ENCODE data around the gene NXNL2.

Gene NXNL2

GRCh38 chr9:88534456-88535225 lies at the start of gene NXNL2:
TSS of gene NXNL2 (plus strand) at chr9:88535178. CDS start at chr9:88535435, 257 bp downstream.
- H3K4me3 ChIP-seq (replicated peaks; ENCODE audit: low read depth, low read length), result peak within 1 kb of the TSS; percentile 54
- no peak for DNase-seq (ENCODE audit: extremely low read depth, low read depth)
- TF ChIP-seq, protein P1, sequence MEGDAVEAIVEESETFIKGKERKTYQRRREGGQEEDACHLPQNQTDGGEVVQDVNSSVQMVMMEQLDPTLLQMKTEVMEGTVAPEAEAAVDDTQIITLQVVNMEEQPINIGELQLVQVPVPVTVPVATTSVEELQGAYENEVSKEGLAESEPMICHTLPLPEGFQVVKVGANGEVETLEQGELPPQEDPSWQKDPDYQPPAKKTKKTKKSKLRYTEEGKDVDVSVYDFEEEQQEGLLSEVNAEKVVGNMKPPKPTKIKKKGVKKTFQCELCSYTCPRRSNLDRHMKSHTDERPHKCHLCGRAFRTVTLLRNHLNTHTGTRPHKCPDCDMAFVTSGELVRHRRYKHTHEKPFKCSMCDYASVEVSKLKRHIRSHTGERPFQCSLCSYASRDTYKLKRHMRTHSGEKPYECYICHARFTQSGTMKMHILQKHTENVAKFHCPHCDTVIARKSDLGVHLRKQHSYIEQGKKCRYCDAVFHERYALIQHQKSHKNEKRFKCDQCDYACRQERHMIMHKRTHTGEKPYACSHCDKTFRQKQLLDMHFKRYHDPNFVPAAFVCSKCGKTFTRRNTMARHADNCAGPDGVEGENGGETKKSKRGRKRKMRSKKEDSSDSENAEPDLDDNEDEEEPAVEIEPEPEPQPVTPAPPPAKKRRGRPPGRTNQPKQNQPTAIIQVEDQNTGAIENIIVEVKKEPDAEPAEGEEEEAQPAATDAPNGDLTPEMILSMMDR (IDR thresholded peaks at IDR 0.05; ENCODE audit: low read depth, low read length, missing control alignments), result no peak

GRCh38 chr9:88488166-88488565 lies 46.8 kb upstream of the NXNL2 start:
- no peak for DNase-seq (ENCODE audit: extremely low read depth, low read depth)
- TF ChIP-seq, protein P1 (IDR thresholded peaks at IDR 0.05; ENCODE audit: low read depth, low read length, missing control alignments), result no peak
- H3K4me3 ChIP-seq (replicated peaks; ENCODE audit: low read depth, low read length), result no peak overlapping the region

DNA sequence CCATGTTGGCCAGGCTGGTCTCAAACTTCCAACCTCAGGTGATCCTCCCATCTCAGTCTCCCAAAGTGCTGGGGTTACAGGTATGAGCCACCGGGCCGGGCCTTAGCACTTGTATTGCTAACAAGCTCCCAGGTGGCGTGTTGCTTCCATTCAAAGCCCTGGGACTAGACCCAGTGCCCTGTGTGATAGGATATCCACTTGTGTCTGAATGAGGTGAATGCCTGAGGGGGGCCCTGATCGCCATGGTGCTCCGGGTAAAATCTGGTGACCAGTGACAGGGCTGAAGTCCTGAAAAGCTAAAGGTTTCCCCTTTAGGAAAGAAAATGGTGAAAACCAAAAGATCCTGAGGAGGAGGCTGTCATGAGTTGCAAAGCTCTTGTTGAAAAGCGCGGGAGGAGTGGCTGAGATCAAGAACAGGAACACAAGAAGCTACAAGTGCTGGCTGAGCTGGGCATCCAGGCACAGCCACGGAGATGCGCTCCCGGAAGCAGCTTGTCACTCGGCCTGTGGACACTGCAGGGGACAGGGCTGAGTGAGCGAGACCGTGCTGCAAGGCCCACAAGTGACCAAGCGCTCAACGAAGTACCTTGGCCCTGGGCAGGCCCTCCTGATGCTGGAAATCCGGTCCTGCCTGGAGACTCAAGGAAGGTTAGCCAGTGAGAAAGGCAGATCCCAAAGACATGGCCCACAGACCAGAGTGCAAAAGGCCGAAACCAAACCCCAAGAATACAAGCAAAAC lies 39.8 kb upstream of the NXNL2 start:
- DNase-seq (ENCODE audit: extremely low read depth, low read depth), result no peak
- TF ChIP-seq, protein P1 (IDR thresholded peaks at IDR 0.05; ENCODE audit: low read depth, low read length, missing control alignments), result no peak

DNA sequence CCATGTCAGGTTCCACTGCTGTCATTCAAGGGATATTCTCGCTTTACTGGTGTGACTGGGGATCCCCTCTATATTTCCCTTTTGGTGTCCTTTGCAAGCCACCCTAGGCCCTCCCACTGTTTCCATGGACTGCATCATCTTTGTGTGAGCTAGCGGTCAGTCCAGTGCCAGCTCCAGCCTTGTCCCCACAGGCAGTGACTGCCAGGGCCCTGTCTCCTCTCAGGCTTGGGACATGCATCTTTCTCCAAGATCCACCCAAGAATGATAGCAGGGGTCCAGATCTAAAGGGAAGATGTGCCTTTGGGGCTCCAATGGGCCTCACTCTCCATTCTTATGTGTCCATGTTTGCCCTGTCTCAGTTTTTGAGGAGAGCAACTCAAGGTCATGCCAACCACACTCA lies 37.8 kb upstream of the NXNL2 start:
- H3K4me3 ChIP-seq (replicated peaks; ENCODE audit: low read depth, low read length), result no peak overlapping the region
- TF ChIP-seq, protein P1 (IDR thresholded peaks at IDR 0.05; ENCODE audit: low read depth, low read length, missing control alignments), result no peak
- no peak for DNase-seq (ENCODE audit: extremely low read depth, low read depth)

More for the DNA sequence above, 39.8 kb upstream of the NXNL2 start:
- no peak overlapping the region for H3K4me3 ChIP-seq (replicated peaks; ENCODE audit: low read depth, low read length)

DNA sequence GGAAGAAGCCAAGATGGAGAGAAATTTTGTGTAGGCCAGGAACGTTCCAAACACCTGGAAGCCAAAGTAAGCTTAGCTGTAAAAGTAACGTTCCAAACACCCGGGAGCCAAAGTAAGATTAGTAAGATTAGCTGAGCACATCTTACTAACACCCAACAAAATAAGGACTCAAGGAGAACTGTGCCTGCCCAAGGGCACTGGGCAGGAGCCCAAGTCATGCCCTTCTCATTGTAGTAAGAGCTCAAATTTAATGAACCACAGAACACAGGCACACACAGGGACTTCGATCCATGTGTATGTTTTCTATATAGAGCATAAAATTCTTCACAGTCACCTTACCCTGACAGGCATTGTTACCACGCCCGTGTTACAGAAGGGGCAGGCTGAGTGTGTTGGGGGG lies 36.1 kb upstream of the NXNL2 start:
- TF ChIP-seq, protein P1 (IDR thresholded peaks at IDR 0.05; ENCODE audit: low read depth, low read length, missing control alignments), result no peak
- H3K4me3 ChIP-seq (replicated peaks; ENCODE audit: low read depth, low read length), result no peak overlapping the region
- no peak for DNase-seq (ENCODE audit: extremely low read depth, low read depth)

DNA sequence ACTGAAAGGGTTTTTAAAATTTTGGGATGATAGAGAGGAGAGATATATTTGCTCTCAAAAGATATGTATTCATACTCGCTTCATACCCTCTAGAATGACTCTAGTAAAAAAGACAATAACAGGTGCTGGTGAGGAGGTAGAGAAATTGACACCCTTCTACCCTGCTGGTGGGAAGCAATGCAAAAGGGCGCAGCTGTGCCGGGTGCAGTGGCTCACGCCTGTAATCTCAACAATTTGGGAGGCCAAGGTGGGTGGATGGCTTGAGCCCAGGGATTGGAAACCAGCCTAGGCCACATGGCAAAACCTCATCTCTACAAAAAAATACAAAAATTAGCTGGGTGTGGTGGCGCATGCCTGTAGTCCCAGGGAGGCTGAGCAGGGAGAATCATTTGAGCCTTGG lies 33.9 kb upstream of the NXNL2 start:
- H3K4me3 ChIP-seq (replicated peaks; ENCODE audit: low read depth, low read length), result no peak overlapping the region
- TF ChIP-seq, protein P1 (IDR thresholded peaks at IDR 0.05; ENCODE audit: low read depth, low read length, missing control alignments), result no peak
- DNase-seq (ENCODE audit: extremely low read depth, low read depth), result no peak
